ENCODE measurements around the gene CACNA1B. TPM values are rescaled to one million over a fixed set of nuclear protein-coding genes. Genes with fewer than 3 reads are reported as not detected.

CACNA1B gene
- total RNA-seq, 3 donors from 2014 or later: 0.12 to 1.7 (median 0.22) TPM

- no peaks in the 10 kb centered on the region for H3K4me1 ChIP-seq (ENCODE audit: low read depth)
- DNase-seq: no peak
- no peak for TF ChIP-seq CTCF (IDR thresholded peaks at IDR 0.05)
- H3K4me3 ChIP-seq: no peak overlapping the region
- no peaks in the 10 kb centered on the region for H3K9me3 ChIP-seq
- intact Hi-C loops (cut with DNase I, micrococcal nuclease): no loop called here
- no peak for ATAC-seq
- H3K36me3 ChIP-seq (ENCODE audit: low read depth): no peaks in the 10 kb centered on the region
Observed at GRCh38 chr9:137978262-137978714, 100.7 kb downstream of the CACNA1B start.

GRCh38 chr9:137982200-137982599, 104.6 kb downstream of the CACNA1B start:
- no peak for TF ChIP-seq CTCF (IDR thresholded peaks at IDR 0.05)
- no peaks in the 10 kb centered on the region for H3K36me3 ChIP-seq (ENCODE audit: low read depth)
- H3K4me3 ChIP-seq: no peak overlapping the region
- H3K4me1 ChIP-seq (ENCODE audit: low read depth): no peaks in the 10 kb centered on the region
- DNase-seq: no peak
- no peaks in the 10 kb centered on the region for H3K9me3 ChIP-seq
- no peak for ATAC-seq
- intact Hi-C loops (cut with DNase I, micrococcal nuclease): no loop called here

- Histone ChIP-seq H3K4me1 (ENCODE audit: low read depth) (no peaks in the 10 kb centered on the region), H3K36me3 (ENCODE audit: low read depth) (no peaks in the 10 kb centered on the region), H3K9me3 (no peaks in the 10 kb centered on the region), H3K4me3 (no peak overlapping the region)
- intact Hi-C loops (cut with DNase I, micrococcal nuclease): no loop called here
- no peak for ATAC-seq
- no peak for DNase-seq
- no peak for TF ChIP-seq CTCF (IDR thresholded peaks at IDR 0.05)
Observed at GRCh38 chr9:137984005-137984404, 106.4 kb downstream of the CACNA1B start.

- TF ChIP-seq CTCF (IDR thresholded peaks at IDR 0.05): no peak
- H3K4me1 ChIP-seq (ENCODE audit: low read depth): no peaks in the 10 kb centered on the region
- H3K36me3 ChIP-seq (ENCODE audit: low read depth): no peaks in the 10 kb centered on the region
- intact Hi-C loops (cut with DNase I, micrococcal nuclease): no loop called here
- ATAC-seq (no peak), DNase-seq (no peak)
- no peak overlapping the region for H3K4me3 ChIP-seq
- H3K9me3 ChIP-seq: no peaks in the 10 kb centered on the region
Observed at GRCh38 chr9:137984520-137985257, 107.1 kb downstream of the CACNA1B start.

- H3K9me3 ChIP-seq: no peaks in the 10 kb centered on the region
- TF ChIP-seq CTCF (IDR thresholded peaks at IDR 0.05): no peak
- intact Hi-C loops (cut with DNase I, micrococcal nuclease): no loop called here
- no peaks in the 10 kb centered on the region for H3K36me3 ChIP-seq (ENCODE audit: low read depth)
- DNase-seq (no peak), ATAC-seq (no peak)
- H3K4me3 ChIP-seq: no peak overlapping the region
- no peaks in the 10 kb centered on the region for H3K4me1 ChIP-seq (ENCODE audit: low read depth)
Observed at GRCh38 chr9:137985637-137986071, 108.1 kb downstream of the CACNA1B start.

All from mucosa of descending colon (tissue), 3 donors.